HG02840 (cell line): ENCODE measurements around the gene GRAPL.
A peak's percentile ranks its signal among the peaks of the same experiment; 100 is the strongest.
"Not testable (repeated sequence)": the region's sequence is repeated elsewhere in the genome, so short reads cannot be mapped to it uniquely, and the experiment has no call there.

Experiments
- ATAC-seq: cut with Tn5 transposase; IDR thresholded peaks from one replicate; pipeline ENCODE4 v1.9.1; 2021; ENCODE audit warnings: mild to moderate bottlenecking, moderate library complexity, moderate number of reproducible peaks; ENCODE audit not compliant: unreplicated experiment, low FRiP score

Gene GRAPL

DNA sequence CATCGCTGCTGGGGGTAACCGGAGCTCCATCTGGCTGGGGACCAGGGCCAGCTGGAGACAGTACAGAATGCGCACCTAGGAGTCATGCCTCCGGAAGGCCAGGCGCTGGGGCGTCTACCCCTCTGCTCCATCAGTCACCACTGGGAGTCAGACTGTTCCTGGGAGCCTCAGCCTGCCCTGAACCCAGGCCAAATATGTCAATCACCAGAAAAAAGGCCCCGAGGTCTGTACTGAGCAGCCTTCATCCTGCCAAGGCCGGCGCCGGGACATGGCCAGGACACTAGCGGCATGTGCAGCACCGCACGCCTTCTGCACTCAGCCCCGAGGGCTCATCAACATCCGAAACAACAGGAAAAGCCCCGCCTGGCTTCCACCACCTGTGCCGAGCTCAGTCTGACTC is 8.7 kb downstream of the GRAPL start:
- ATAC-seq: not testable (repeated sequence)

DNA sequence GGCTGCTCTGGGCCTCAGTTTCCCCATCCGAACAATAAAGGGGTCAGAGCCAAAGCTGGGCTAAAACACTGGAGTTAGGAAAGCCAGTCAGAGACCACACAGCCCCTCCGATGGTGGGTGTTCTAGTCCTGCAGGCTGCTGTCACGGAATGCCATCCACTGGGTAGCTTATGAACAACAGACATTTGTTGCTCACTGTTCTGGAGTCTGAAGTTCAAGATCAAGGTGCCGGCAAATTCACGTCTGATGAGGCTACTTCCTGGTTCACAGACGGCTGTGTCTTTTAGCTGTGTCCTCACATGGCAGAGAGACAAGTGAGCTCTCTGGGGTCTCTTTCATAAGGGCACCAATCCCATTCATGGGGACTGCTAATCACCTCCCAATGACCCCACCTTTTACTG is 9.2 kb downstream of the GRAPL start:
- not testable (repeated sequence) for ATAC-seq

DNA sequence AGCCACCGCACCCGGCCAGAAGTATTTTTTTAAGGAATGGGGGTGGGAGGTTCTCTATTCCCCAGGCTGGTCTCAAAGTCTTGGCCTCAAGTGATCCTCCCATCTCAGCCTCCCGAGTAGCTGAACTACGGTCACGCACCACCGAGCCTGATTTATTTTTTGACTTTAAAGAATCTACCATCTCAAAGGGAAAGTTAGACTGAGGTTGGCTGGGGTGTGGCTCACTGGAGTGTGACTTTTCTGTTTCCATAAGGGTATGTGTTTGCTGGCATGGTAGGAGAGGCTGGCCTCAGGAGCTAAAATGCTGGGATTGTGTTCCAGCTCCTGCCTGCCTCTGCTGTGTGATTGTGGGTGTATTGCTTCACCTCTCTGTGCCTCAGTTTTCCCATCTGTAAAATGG is 10.6 kb downstream of the GRAPL start:
- ATAC-seq: peak; percentile 29

DNA sequence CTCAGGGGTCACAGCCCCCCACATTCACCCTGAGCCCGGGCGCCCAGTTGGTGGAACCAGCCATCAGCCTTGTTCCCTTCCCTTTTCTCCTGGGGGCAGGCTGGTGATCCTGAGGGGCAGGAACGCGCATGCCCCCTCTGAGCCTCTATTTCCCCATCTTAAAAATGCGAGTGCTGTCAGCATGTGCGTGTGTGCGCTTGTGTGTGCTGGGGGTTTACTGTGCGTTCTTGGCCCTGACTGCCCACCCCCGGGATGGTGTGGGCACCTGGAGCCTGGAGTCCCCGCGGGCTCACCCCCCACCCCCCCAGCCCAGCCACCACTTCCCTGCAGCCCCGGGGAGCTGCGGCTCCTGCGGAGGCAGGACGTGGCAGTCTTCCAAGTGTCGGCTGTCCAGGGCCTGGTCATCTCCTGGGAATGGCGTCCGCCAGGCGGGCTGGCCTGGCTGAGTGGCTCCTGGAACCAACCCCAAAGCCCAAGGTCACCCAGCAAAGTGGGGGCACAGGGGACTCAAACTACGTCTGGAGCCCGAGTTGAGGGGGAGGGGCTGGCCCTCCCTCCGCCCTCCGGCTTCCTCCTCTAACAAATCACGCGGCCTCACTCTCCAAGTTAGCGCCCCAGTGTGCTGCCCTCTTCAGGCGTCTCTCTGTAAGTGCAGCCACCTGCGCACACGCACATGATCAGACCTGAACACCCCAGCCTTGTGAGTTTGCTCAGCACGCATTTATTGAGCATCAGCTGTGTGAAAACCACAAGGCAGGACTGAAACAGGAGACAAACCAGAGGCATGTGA is 14.2 kb downstream of the GRAPL start:
- not testable (repeated sequence) for ATAC-seq

- ATAC-seq: not testable (repeated sequence)
These were observed 15.0 kb downstream of the GRAPL start for GRCh38 chr17:19142419-19142818.

GRCh38 chr17:19143097-19143777 is 15.8 kb downstream of the GRAPL start:
- ATAC-seq: not testable (repeated sequence)

GRCh38 chr17:19144373-19144772 is 17.0 kb downstream of the GRAPL start:
- ATAC-seq: not testable (repeated sequence)

- ATAC-seq: not testable (repeated sequence)
These were observed 18.1 kb downstream of the GRAPL start for GRCh38 chr17:19145471-19145870.

GRCh38 chr17:19150678-19151615 is 23.6 kb downstream of the GRAPL start:
- not testable (repeated sequence) for ATAC-seq

- not testable (repeated sequence) for ATAC-seq
These were observed 30.2 kb downstream of the GRAPL start for GRCh38 chr17:19157628-19158027.

DNA sequence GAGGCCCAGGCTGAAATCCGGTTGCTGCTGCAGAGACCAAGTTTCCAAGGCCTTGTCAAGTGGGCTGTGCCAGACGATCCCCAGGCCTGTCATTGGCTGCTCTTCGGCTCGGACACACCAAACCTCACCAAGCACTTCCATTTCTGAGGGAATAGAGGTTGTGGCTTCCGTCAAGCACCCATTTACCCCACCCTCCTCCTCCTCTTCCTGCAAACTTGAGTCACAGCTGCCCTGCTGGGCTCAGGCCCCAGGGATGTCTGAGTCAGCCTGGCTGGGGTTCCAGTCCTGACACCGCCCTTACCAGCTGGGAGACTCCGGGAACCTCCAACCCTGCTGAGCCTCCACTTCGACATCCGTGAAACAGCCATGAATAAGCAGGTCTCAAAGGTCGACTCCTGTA is 31.1 kb downstream of the GRAPL start:
- not testable (repeated sequence) for ATAC-seq

DNA sequence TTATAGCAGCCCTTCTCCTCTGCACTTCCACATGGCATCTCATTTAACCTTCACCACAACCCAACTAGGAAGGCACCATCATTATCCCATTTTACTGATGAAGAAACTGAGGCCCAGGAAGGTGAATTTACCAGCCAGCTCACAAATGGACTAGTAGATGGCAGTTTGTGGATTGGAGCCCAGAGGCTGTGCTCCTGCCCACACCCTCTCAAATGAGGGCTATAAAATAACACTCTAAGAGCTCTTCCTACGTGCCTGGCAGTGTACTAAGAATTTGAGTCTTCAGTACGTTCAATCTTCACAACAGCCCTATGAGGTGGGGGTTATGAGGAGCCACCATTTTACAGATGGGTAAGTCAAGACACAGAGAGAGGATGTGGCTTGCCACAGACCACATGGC is 31.5 kb downstream of the GRAPL start:
- not testable (repeated sequence) for ATAC-seq

- not testable (repeated sequence) for ATAC-seq
These were observed 34.1 kb downstream of the GRAPL start for GRCh38 chr17:19161308-19162107.

GRCh38 chr17:19162384-19163216 is 35.2 kb downstream of the GRAPL start:
- ATAC-seq: not testable (repeated sequence)

- ATAC-seq: not testable (repeated sequence)
These were observed 47.0 kb downstream of the GRAPL start for GRCh38 chr17:19174422-19174821.

- not testable (repeated sequence) for ATAC-seq
These were observed 48.0 kb downstream of the GRAPL start for GRCh38 chr17:19175410-19175809.

DNA sequence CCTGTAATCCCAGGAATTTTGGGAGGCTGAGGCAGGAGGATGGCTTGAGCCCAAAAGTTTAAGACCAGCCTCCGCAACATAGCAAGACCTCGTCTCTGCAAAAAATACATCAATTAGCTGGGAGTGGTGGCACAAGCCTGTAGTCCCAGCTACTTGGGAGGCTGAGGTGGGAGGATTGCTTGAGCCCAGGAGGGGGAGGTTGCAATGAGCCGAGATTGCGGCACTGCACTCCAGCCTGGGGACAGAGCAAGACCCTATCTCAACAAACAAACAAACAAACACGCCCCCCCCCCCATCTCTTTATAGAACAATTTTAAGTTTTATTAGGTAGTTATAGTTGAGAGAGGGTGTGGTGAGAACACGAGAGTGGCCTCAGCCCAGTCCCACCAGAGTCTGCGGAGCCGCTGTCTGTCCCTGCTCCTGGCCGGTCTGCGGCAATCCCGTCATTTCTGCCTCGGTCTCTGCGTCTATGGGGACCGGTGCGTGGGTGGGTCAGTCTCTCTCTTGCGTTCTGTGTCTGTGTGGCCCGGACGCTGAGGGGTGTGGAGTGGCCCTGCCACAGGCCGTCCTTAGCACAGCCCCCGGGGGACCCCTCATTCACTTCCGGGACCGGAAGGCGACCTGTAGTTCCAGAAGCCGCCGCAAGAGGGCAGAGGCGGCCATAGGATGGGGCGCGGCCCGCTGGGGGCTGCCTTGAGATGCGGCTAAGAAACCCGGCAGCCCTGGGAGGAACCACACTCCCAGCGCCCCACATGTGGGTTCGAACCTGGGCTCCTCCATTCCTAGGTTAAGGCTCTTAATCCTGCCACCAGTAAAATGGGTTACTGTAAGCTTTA is 53.9 kb downstream of the GRAPL start:
- peak; percentile 91 for ATAC-seq
